Esophagus muscularis mucosa (tissue), 4 donors: Measurements from ENCODE around the gene SMIM35. TPM values are rescaled to one million over a fixed set of nuclear protein-coding genes. Genes with fewer than 3 reads are reported as not detected.

Experiments
- DNase-seq: peaks from one replicate; pipeline ENCODE4 v3.0.0-alpha.2; 2017; ENCODE audit errors: extremely low spot score
- H3K27ac ChIP-seq, 4 donors: fragments of 200-600 bp; sonication (generic); replicated peaks in 1 of 4; 1 replicate in 3 of 4; 2 replicates in 1 of 4; pipeline ENCODE4 v1.5.1; 2016 to 2019; ENCODE audit warnings: mild to moderate bottlenecking in 1 of 4
- H3K27me3 ChIP-seq, 4 donors: fragments of 200-600 bp; sonication (generic); one replicate each; pipeline versions ENCODE4 v1.5.1 to v1.6.0; 2016 to 2019
- H3K36me3 ChIP-seq, 4 donors: fragments of 200-600 bp; sonication (generic); one replicate each; pipeline ENCODE4 v1.5.1; 2016 to 2019
- H3K4me1 ChIP-seq, 4 donors: fragments of 200-600 bp; sonication (generic); one replicate each; pipeline ENCODE4 v1.5.1; 2016 to 2019
- H3K4me3 ChIP-seq, 4 donors: fragments of 200-600 bp; sonication (generic); 1 replicate in 2 of 4; 2 replicates in 2 of 4; pipeline ENCODE4 v1.5.1; 2016 to 2019; ENCODE audit warnings: mild to moderate bottlenecking in 4 of 4, moderate library complexity in 1 of 4
- H3K9me3 ChIP-seq, 4 donors: fragments of 200-600 bp; sonication (generic); 1 replicate in 3 of 4; 2 replicates in 1 of 4; pipeline ENCODE4 v1.5.1; 2016 to 2019
- EP300 ChIP-seq: sonication (generic); formaldehyde crosslinking; IDR thresholded peaks from one replicate; pipeline ENCODE4 v1.6.1; 2017; ENCODE audit warnings: antibody characterized with exemption
- POLR2A ChIP-seq: fragments of 450-650 bp; IDR thresholded peaks from one replicate; pipeline ENCODE4 v1.6.1; 2017; ENCODE audit warnings: antibody characterized with exemption, moderate library complexity, mild to moderate bottlenecking, low read depth
- POLR2AphosphoS5 ChIP-seq, 2 donors: sonication (generic); formaldehyde crosslinking; IDR thresholded peaks; one replicate each; pipeline ENCODE4 v1.6.1; 2017; ENCODE audit warnings: antibody characterized with exemption in 2 of 2
- WGBS: methylation state at CpG from one replicate; pipeline ENCODE4 v1.1.5; 2018; 5-methylcytosine and 5-hydroxymethylcytosine counted together
- intact Hi-C: fragments of 100-400 bp; cut with DNase I; formaldehyde crosslinking; loops from one replicate; pipeline ENCODE4 v1.15.1; 2023
- total RNA-seq, 4 donors: library from RNA; depleted of rRNA; stranded (reverse); fragments of >200 nt; gene quantifications; one replicate each; pipeline versions ENCODE4 v1.1.0 to v1.2.1, GENCODE V29; 2016
- TF ChIP-seq, protein P1 (sequence below), 3 experiments: fragments of 200-600 bp in 2 of 3; fragments of 450-650 bp in 1 of 3; sonication (generic) in 2 of 3; IDR thresholded peaks; one replicate each; pipeline ENCODE4 v1.5.1; 2017 to 2019; ENCODE audit warnings: antibody characterized with exemption in 3 of 3, mild to moderate bottlenecking in 2 of 3, moderate library complexity in 1 of 3

The SMIM35 gene
- total RNA-seq, 4 donors from 2014 or later, result not detected

DNA sequence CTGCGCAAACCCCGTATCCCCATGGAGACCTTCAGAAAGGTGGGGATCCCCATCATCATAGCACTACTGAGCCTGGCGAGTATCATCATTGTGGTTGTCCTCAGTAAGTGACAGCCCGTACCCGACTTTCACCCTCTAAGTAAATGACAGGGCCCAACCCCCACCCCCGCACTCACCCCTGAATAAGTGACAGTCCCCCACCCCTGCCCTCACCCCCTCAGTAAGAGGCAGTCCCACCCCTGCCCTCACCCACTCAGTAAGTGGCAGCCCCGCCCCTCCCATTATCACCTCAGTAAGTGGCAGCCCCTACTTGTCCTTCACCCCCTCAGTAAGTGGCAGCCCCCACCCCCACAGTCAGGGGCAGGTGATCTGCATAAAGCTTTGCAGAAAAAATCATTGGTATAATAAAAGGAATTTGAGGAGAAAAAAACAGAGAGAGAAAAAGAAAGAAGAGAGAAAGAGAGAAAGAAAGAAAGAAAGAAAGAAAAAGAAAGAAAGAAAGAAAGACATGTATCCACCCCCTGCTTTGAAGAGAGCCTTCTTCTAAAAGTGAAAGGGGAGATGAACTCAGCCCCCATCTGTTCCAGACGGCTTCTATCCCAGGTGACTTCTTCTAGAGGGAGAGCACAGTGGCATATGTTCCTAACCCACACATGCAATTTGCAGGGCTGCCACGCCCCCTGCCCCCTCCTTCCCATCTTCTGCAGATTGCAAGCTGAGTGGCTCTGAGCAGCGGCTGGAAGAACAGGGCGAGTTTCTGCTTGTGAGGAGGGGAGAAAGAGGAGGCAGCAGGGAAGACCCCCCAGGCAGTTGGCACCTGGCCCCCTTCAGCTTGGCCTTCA, 12.5 kb upstream of the SMIM35 start:
- Histone ChIP-seq H3K9me3 (no peaks in the 10 kb centered on the region), H3K27me3 (peaks cover 0 to 10% (median 0%) of the 10 kb centered on the region in 4 donors), H3K36me3 (no peaks in the 10 kb centered on the region), H3K4me1 (peaks cover 0 to 7% (median 0%) of the 10 kb centered on the region in 4 donors), H3K4me3 (no peak overlapping the region), H3K27ac (no peak overlapping the region)
- no peak for DNase-seq
- WGBS, result 78% methylated on average over 10 of the region's 11 CpGs
- TF ChIP-seq EP300, result no peak
- no peak for TF ChIP-seq POLR2AphosphoS5 (IDR thresholded peaks at IDR 0.05)
- TF ChIP-seq, protein P1, sequence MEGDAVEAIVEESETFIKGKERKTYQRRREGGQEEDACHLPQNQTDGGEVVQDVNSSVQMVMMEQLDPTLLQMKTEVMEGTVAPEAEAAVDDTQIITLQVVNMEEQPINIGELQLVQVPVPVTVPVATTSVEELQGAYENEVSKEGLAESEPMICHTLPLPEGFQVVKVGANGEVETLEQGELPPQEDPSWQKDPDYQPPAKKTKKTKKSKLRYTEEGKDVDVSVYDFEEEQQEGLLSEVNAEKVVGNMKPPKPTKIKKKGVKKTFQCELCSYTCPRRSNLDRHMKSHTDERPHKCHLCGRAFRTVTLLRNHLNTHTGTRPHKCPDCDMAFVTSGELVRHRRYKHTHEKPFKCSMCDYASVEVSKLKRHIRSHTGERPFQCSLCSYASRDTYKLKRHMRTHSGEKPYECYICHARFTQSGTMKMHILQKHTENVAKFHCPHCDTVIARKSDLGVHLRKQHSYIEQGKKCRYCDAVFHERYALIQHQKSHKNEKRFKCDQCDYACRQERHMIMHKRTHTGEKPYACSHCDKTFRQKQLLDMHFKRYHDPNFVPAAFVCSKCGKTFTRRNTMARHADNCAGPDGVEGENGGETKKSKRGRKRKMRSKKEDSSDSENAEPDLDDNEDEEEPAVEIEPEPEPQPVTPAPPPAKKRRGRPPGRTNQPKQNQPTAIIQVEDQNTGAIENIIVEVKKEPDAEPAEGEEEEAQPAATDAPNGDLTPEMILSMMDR (IDR thresholded peaks at IDR 0.05), result no peak
- TF ChIP-seq POLR2A, result no peak
- intact Hi-C loops, result no loop called here

DNA sequence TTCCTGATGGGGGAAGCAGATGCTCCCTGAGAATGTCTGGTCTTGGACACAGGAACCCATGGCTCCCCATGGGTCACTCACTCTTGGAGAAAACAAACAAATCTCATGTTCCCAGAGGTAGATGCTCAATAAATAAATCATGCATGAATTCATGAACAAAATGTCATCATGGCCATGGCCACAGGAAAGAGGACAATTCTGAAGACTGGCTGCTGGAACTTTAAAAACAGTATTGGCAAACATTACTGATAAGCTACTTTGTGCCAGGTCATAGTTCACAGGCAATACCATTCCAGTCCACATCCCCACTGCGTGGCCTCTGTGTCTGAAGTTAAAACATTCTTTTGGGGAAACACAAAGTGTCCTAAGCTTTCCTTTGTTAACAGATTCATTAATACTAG, 9.2 kb upstream of the SMIM35 start:
- peaks cover 0 to 21% (median 0%) of the 10 kb centered on the region in 4 donors for H3K27me3 ChIP-seq
- TF ChIP-seq POLR2AphosphoS5 (IDR thresholded peaks at IDR 0.05) (no peak), EP300 (no peak), POLR2A (no peak)
- TF ChIP-seq, protein P1 (IDR thresholded peaks at IDR 0.05), result no peak
- DNase-seq, result no peak
- peaks cover 0 to 6% (median 0%) of the 10 kb centered on the region in 4 donors for H3K4me1 ChIP-seq
- no peak overlapping the region for H3K27ac ChIP-seq
- no peak overlapping the region for H3K4me3 ChIP-seq
- intact Hi-C loops, result no loop called here
- H3K36me3 ChIP-seq, result no peaks in the 10 kb centered on the region
- H3K9me3 ChIP-seq, result no peaks in the 10 kb centered on the region
- 0% methylated on average over 1 of the region's 1 CpG for WGBS

DNA sequence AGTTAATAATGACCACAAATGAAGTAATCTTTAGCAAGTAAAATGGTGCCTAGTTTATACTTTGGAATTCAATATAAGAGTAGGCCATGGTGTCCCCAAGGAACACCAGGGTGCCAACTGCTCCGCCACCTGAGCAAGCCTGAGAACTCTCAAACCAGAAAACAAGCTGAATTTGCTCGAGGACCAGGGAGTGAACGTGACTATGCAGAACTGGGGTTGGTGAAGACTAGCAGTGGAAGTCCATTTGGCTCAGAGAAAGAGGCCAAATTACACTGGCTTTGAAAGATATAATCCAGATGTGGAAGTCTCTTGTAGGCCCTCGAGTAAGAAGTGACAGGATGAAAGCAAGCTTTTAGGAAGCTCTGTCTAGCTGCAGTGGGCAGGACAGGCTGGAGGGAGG, 8.7 kb upstream of the SMIM35 start:
- Histone ChIP-seq H3K27ac (peak overlapping the region in 1 of 4 donors; percentile 19), H3K4me3 (no peak overlapping the region), H3K36me3 (no peaks in the 10 kb centered on the region), H3K4me1 (peaks cover 0 to 1% (median 0%) of the 10 kb centered on the region in 4 donors), H3K27me3 (peaks cover 0 to 23% (median 0%) of the 10 kb centered on the region in 4 donors), H3K9me3 (no peaks in the 10 kb centered on the region)
- TF ChIP-seq POLR2AphosphoS5 (IDR thresholded peaks at IDR 0.05), result no peak
- TF ChIP-seq, protein P1 (IDR thresholded peaks at IDR 0.05), result no peak
- no peak for TF ChIP-seq EP300
- no peak for TF ChIP-seq POLR2A
- no peak for DNase-seq
- WGBS, result 58% methylated on average over 4 of the region's 4 CpGs
- intact Hi-C loops, result no loop called here

DNA sequence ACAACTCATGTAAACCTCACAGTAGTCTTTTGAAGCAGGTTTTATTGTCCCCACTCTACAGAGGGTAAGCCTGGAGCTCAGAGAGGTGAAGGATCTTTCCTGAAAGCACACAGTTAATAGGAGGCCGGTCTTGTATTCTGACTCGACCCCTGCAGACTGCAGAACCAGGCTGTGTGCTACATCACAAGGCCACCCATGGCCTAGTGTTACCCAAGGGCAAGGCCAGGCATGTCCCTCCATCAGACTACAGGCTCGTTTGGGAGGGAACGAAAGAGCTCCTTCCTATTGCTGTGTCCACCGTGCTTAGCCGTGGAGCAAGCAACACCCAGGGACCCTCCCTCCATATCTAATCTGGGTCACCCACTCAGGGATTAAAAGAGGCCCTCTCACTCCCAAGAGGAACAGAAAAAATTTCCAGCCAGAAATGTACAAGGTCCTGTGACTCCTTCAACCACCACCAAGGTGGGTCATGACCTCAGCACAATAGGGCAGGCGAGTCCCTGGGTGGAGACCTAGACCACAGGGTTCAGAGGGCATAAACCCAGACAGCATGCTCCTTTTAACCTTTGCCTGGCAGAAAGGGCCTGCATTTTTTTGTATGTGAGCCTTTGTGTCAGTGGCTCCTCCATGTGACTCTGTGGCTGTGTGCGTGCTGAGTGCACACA, 6.3 kb upstream of the SMIM35 start:
- DNase-seq, result no peak
- intact Hi-C loops, result no loop called here
- Histone ChIP-seq H3K27ac (no peak overlapping the region), H3K9me3 (no peaks in the 10 kb centered on the region), H3K4me1 (no peaks in the 10 kb centered on the region), H3K36me3 (no peaks in the 10 kb centered on the region), H3K27me3 (peaks cover 0 to 18% (median 0%) of the 10 kb centered on the region in 4 donors), H3K4me3 (no peak overlapping the region)
- WGBS, result 74% methylated on average over 6 of the region's 8 CpGs
- TF ChIP-seq POLR2AphosphoS5 (IDR thresholded peaks at IDR 0.05), result no peak
- no peak for TF ChIP-seq EP300
- TF ChIP-seq, protein P1 (IDR thresholded peaks at IDR 0.05), result no peak
- TF ChIP-seq POLR2A, result no peak
